Neural crest cell (in vitro differentiated cells): Measurements from ENCODE around the gene CLGN. TPM values are rescaled to one million over a fixed set of nuclear protein-coding genes. Genes with fewer than 3 reads are reported as not detected.
A peak's percentile ranks its signal among the peaks of the same experiment; 100 is the strongest.

Experiments
- DNase-seq: peaks from one replicate; pipeline ENCODE4 v3.0.0; 2021; ENCODE audit warnings: low read depth, mixed read lengths, low spot score
- H3K27ac Mint-ChIP-seq: one replicate; pipeline ENCODE4 v1.8.0; 2021; ENCODE audit warnings: mild to moderate bottlenecking, mixed read lengths; ENCODE audit not compliant: unreplicated experiment
- H3K27me3 Mint-ChIP-seq: 2 replicates; pipeline ENCODE4 v1.8.0; 2021; ENCODE audit warnings: low read depth, mild to moderate bottlenecking, mixed read lengths
- H3K36me3 Mint-ChIP-seq: 2 replicates; pipeline ENCODE4 v1.8.0; 2021; ENCODE audit warnings: low read depth, mild to moderate bottlenecking, mixed read lengths
- H3K4me1 Mint-ChIP-seq: 2 replicates; pipeline ENCODE4 v1.8.0; 2021; ENCODE audit warnings: mixed read lengths
- H3K4me3 Mint-ChIP-seq: one replicate; pipeline ENCODE4 v1.8.0; 2021; ENCODE audit warnings: mild to moderate bottlenecking, mixed read lengths
- H3K9me3 Mint-ChIP-seq: 2 replicates; pipeline ENCODE4 v1.8.0; 2021; ENCODE audit warnings: mixed read lengths
- total RNA-seq: library from RNA; stranded (reverse); gene quantifications from 2 replicates; pipeline ENCODE4 v1.2.1, GENCODE V29; 2021
- TF ChIP-seq, protein P1 (sequence below): fragments of 200-600 bp; sonication (generic); conservative IDR thresholded peaks from 2 replicates; pipeline ENCODE4 v1.5.0; 2021; ENCODE audit warnings: antibody characterized with exemption, mild to moderate bottlenecking

CLGN gene
- total RNA-seq, 1 donor from 2014 or later = 16.1 TPM

DNA sequence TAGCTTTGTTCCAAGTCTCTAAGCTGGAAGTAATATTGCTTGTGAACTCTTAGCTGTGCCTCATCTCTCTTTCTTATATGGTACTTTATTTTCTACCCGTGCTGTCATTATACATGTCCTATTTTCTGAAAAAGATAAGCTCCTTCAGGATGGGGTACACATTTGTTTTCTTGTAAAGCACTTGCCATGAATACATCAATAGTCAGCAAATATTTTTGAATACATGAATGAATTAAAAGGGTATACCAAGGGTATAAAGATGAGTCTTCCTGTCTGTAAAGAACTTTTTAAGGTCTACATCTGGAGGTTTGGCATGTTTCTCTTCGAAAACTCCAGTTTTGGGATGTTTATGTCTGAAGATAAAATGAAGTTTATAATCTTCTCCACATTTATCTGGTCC, 27.3 kb downstream of the CLGN start:
- no peak overlapping the region for H3K4me3 Mint-ChIP-seq
- H3K27me3 Mint-ChIP-seq = no peaks in the 10 kb centered on the region
- DNase-seq = no peak
- H3K9me3 Mint-ChIP-seq = no peaks in the 10 kb centered on the region
- H3K4me1 Mint-ChIP-seq = no peaks in the 10 kb centered on the region
- TF ChIP-seq, protein P1, sequence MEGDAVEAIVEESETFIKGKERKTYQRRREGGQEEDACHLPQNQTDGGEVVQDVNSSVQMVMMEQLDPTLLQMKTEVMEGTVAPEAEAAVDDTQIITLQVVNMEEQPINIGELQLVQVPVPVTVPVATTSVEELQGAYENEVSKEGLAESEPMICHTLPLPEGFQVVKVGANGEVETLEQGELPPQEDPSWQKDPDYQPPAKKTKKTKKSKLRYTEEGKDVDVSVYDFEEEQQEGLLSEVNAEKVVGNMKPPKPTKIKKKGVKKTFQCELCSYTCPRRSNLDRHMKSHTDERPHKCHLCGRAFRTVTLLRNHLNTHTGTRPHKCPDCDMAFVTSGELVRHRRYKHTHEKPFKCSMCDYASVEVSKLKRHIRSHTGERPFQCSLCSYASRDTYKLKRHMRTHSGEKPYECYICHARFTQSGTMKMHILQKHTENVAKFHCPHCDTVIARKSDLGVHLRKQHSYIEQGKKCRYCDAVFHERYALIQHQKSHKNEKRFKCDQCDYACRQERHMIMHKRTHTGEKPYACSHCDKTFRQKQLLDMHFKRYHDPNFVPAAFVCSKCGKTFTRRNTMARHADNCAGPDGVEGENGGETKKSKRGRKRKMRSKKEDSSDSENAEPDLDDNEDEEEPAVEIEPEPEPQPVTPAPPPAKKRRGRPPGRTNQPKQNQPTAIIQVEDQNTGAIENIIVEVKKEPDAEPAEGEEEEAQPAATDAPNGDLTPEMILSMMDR = no peak
- peaks cover 5% of the 10 kb centered on the region for H3K36me3 Mint-ChIP-seq
- no peak overlapping the region for H3K27ac Mint-ChIP-seq

DNA sequence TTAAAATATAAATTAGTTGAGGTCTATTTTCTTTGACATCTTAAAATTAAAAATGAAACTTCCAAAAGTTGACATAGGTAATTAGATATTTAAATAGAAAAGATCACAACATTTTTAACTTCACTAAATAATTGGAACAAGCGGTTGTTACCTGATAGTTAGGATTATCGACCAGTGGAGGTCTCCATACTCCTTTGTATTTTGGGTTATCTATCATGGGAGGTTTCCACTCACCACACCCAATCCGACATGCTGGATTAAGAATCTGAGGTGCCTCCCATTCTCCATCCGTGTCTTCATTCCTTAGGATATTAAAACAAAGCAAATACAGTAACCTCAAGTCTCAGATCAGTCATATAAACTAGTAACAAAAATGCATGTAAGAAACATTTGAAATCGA, 31.8 kb downstream of the CLGN start:
- Mint-ChIP-seq H3K4me1 (no peaks in the 10 kb centered on the region), H3K4me3 (no peak overlapping the region), H3K27ac (no peak overlapping the region), H3K36me3 (peaks cover 6% of the 10 kb centered on the region), H3K27me3 (no peaks in the 10 kb centered on the region), H3K9me3 (no peaks in the 10 kb centered on the region)
- DNase-seq = no peak
- TF ChIP-seq, protein P1 = no peak

DNA sequence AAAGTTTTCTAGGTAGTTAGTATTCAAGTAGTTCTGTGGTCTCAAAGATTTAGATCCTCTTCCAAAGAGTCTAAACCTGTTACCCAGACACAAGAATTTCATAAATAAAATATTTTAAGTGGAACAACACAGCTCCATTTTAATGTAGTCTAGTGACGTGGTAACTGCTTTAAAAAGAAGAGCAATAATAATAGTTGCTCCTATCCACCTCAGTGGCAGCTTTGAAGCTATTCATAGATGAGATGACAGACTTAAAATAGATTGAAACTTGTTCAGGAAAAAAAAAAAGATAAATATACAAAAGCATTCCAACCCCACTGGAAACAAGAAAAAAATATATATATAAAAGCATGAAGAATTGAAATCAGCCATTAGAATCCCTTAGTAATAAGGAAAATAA, 39.4 kb downstream of the CLGN start:
- no peak for DNase-seq
- Mint-ChIP-seq H3K36me3 (no peaks in the 10 kb centered on the region), H3K4me1 (no peaks in the 10 kb centered on the region), H3K27ac (no peak overlapping the region), H3K27me3 (no peaks in the 10 kb centered on the region), H3K4me3 (no peak overlapping the region), H3K9me3 (no peaks in the 10 kb centered on the region)
- TF ChIP-seq, protein P1 = no peak

DNA sequence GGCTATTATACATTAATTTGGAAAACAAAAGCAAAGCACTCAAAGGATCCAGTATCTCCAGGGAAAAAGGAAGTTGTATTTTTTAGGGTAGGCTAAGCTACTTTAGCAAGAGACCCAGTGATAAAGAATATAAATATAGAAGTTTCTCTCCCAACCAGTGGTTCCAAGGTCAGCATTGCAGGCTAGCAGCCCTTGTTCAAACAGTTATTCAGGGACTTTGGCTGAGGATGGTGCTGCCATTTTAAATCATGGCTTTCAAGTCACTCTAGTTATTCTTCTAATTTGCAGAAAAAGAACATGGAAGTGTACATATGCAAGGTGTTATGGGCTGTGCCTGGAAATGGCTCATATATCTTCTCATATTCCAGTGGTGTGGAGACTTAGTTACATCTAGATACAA, 44.7 kb downstream of the CLGN start:
- no peak overlapping the region for H3K27ac Mint-ChIP-seq
- TF ChIP-seq, protein P1 = no peak
- no peaks in the 10 kb centered on the region for H3K9me3 Mint-ChIP-seq
- H3K4me3 Mint-ChIP-seq = no peak overlapping the region
- no peaks in the 10 kb centered on the region for H3K27me3 Mint-ChIP-seq
- H3K36me3 Mint-ChIP-seq = peaks cover 2% of the 10 kb centered on the region
- H3K4me1 Mint-ChIP-seq = no peaks in the 10 kb centered on the region
- DNase-seq = no peak

- TF ChIP-seq, protein P1 = no peak
- peaks cover 2% of the 10 kb centered on the region for H3K27me3 Mint-ChIP-seq
- H3K4me1 Mint-ChIP-seq = peaks cover 27% of the 10 kb centered on the region
- no peaks in the 10 kb centered on the region for H3K36me3 Mint-ChIP-seq
- no peak for DNase-seq
- H3K27ac Mint-ChIP-seq = peak overlapping the region; percentile 93
- peak overlapping the region; percentile 91 for H3K4me3 Mint-ChIP-seq
- H3K9me3 Mint-ChIP-seq = no peaks in the 10 kb centered on the region
Measured at GRCh38 chr4:140374130-140374477, 53.3 kb downstream of the CLGN start.
